HG03469 (cell line): ENCODE results near the gene BDH1.

Experiments used
- ATAC-seq: cut with Tn5 transposase; IDR thresholded peaks from one replicate; pipeline ENCODE4 v1.9.1; 2021; ENCODE audit warnings: mild to moderate bottlenecking, moderate library complexity, moderate number of reproducible peaks; ENCODE audit not compliant: unreplicated experiment

Gene BDH1

DNA sequence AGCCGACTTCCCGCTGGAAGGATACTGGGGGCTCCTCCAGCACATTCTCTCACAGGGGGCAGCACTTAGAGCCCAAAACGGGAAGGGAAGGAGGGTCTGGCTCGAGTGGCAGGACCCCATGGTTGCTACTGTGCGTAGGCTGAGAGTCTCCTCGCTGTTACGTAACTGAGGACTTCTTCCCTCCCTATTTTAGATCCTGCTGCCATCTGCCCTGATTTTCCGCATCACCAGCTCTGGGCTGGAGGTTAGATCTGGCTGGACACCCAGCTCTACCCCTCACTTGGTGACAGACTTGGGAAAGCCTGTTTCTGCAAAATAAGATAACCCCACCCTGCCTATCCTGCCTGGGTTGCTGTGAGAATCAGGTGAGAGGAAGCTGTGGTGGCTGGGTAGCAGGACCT is 47.7 kb downstream of the BDH1 start:
- no peak for ATAC-seq

DNA sequence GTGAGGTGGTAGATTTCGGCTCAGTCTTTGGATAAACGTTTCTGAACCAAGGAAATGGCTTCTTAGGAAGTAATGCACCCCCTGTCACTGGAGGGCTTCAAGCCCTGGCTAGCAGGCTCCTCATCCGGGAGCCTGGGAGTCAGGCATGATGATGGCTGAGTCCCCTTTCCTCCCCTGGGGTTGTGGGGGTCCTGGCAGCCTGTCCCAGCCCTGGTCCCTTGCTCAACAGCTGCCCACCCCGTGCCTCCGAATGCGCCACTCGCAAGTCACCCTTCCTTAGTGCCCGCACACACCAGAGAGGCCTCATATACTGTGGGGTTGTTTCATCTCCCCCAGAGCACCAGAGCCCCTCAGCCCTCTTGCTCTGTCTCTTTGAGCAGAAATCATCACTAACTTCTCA is 48.2 kb downstream of the BDH1 start:
- ATAC-seq: no peak

DNA sequence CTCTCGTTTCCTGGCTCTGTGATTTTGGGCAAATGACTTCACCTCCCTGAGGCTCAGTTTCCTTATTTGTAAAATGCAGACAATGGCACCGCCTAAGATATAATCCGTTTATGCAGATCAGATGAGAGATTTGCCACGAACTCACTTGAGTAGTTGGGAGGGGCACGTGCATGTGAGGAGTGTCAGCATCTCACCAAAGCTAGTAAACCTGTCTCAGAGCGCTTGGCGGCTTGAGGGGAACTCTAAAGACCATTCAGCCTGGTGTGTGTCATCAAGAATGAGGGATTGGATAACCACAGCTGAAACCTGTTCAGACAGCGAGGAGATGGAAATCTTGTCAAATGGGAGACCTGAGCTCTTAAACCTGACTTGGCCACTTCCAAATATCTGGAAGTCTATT is 48.7 kb downstream of the BDH1 start:
- no peak for ATAC-seq

DNA sequence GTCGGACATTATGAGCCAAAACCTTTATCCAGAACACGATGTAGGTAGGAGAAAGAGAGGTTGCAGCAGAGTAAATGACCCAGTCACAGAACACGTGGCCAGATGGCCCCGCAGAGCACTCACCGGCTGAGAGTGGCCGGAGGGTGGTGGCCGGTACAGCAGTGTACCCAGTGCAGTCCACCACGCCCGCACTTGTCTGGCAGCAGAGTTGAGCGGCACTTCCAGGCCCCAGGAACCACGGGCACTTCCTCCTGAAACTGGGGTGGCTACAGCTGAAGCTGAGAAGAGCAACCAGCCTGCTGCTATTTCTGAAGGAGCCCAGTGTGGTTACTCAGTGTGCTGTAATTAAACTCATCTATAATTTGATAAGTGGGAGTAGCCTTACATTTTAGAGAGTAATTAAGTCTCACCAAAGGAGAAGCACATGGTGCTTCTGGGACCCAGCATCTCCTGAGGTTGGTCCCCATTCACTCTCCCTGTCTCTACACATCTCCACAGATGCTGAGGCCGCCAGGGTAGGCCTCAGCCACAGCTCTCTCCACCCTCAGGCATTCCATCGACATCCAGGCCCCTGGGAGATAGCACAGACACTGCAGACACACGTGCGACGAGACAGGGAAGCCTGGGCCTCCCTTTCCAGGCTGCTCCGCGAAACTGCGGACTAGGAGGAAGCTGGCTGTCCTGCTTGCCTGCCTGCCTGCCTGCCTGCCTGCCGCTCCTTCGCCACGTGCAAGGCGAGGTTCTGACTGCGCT is 49.8 kb downstream of the BDH1 start:
- no peak for ATAC-seq

DNA sequence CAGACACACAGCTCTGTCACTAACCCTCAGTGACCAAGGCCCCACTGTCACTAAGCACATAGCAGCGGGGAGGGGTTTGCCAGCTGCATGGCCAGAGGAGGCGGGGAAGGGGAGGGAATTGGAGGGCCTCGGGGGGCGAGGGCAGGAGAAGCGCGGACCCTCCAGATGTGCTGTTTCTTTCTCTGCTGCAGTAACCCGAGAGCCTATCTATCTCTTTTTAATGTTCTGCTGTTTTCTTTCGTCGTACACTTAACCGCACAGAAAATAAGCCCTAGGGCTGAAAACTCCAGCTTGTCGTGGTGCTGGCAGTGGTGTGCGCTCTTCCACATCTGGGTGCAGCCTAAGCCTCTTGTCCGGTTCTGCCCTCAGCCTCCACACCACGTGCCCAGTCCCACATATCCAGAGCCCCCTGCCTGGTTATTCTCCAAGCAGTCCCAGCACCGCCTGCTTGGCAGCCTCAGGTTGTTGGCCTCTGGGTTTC is 51.1 kb downstream of the BDH1 start:
- ATAC-seq: no peak

DNA sequence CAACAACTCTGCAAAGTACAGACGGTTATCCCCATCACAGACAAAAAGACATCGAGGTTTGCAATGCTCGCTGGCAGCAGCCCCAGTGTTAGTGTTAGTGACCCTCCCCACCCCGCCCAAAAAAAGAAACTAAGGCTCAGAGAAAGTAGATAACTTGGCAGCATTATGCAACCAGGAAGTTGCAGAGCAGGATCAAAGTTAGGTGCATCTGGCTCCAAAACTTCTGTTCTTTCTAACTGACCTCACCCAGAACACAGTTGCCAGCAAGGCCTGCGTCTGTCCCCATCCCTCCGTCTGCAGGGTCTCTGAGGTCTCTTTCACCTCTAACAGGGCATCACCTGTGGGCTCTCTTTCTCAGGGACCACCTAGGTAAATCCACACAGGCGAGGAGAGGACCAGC is 51.5 kb downstream of the BDH1 start:
- no peak for ATAC-seq

DNA sequence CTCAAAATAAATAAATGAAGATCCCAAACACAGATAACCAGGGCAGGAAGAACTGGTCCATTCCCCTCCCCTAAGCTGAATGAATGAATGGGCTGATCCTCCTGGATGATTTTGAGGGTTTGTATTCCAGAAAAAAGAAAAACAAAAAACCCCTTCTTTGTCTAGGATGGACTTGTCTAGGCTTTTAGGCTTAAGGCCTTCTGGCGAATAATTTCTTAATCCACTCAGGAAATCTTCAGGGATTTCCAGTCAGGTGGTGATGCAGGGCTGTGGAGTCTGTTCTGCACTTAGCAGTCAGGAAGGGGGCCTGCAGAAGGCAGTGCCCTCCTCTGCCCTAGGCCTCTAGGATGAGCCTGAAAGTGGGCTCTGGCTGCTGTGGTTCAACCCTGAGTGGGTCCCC is 52.1 kb downstream of the BDH1 start:
- no peak for ATAC-seq

DNA sequence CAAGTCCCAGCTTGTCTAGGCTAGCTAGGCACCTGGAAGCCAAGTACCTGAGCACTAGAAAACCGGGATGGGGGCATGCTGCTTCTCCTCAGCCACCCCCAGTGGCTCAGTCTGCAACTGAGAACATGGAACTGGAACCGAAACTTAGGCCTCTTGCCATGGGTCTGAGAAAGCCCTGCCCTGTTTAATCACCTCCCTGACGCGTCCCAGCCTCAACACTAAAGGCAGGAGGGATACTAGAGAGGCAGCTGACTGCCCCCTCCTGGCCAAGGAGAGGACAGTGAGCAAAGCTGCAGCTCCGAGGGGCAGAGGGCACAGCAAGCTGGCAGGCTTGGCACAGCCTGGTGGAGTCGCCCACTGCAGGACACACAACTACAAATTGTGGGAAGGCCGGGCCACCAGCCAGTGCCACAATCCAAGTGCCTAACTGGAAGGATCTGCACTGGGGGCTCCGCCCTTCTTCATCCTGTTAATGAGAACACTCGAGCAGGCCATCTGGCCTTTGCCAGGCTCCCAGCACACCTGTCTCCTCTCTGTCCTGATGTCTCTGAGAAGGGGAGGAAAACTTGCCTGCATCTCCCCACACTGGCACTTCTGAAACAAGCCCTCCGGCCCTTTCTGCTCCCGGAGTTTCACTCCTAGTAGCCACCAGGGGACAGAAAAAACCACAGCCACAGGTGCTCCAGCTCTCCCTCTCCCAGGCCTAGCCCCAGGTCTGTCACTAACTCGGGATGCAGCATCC is 53.7 kb downstream of the BDH1 start:
- no peak for ATAC-seq

DNA sequence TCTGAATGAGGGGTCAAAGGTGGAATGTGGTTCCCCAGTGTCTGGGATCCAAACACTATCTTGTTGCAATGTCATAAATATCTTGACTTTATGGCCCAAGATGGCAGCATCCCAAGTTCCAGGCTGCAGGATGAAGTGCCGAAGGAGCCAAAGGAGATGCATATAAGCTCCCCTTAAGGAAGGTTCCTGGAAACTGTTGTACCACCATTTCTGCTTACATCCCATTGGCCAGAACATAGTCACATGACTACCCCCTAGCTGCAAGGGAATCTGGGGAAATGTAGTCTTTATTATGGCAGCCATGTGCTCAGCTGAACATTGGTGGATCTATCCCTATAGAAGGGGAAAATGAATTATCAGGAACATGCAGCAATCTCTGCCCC is 54.3 kb downstream of the BDH1 start:
- no peak for ATAC-seq

DNA sequence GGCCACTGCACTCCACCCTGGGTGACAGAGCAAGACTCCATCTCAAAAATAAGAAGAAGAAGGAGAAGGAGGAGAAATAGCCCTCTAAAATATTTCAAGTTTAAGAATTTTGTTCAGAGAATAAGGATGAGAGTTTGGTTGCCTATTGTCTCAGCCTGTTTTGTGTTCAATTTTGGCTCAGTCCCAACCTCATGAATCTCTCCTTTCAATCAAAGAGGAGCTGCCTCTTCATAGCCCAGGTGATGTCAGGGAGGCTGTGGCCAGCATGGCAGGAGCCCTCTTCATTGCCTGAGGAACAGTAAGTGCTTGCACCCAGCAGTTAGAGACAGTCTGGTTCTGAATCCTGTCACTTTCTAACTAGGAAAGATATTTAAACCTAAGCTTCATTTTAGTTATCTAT is 55.0 kb downstream of the BDH1 start:
- ATAC-seq: no peak

DNA sequence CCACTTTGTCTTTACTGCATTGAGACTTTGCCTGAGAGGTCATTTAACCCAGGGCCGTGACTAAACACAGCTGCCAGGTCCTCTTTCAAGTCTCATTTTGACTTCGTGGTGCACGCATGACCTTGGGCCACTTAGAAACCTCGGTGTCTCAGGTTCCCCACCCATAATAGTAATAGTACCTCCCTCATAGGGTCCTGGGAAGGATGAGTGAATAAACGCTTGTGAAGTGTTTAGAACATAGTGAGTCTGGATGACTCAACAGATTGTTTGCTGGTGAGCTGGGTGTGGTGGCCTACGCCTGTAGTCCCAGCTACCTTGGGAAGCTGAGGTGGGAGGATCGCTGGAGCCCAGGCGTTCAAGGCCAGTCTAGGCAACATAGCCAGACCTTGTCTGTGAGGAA is 56.3 kb downstream of the BDH1 start:
- no peak for ATAC-seq

DNA sequence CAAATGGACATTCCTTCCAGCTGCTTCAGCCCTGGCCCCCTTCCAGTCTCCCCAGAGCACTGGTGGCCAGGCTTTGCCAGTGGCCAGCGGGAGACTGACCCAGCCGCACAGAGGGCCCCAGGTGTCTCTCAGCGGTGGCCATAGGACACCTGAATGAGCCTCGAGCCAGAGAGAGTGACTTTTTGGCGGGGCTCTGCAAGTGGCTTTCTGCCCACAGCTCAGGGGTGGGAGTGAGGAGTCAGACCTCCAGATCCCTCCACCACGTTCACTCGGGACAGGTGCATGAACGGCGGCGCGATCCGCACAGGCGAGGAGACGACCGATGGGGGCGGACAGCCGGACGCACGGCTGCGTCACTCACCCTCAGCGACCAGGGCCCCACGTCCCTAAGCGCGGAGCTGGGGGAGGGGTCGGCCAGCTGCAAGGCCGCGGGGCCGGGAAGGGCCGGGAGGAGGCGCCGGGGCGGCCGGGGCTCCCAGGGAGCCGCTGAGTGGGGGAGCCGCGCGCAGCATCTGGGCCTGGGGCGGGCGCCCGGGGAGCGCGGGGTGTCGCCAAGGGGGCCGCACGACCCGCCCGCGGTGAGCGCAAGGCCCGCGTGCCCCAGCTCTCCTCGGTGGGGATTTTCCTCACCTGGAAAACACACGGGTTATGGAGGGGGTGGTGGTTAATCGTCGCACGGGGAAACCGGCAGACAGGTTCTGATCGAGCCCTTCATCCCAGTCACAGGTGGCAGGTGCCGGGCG is 57.1 kb downstream of the BDH1 start:
- no peak for ATAC-seq

DNA sequence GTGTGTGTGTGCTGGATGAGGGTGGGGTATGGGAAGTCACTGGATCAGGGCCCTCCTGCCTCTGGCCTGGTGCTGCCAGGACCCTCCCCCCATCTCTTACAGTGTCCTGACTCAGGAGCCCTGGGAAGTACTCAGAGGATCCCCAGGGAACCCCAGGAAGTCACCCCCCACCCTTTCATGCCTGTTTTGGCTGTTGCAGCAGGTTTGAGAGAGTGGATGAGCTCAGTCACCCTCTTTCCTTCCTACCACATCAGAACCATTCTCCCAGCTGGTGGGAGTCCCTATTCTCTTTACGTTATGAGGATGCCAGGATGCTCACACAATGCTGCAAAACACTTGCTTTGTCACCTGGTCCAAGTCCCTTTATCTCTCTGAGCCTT is 59.0 kb downstream of the BDH1 start:
- ATAC-seq: no peak

DNA sequence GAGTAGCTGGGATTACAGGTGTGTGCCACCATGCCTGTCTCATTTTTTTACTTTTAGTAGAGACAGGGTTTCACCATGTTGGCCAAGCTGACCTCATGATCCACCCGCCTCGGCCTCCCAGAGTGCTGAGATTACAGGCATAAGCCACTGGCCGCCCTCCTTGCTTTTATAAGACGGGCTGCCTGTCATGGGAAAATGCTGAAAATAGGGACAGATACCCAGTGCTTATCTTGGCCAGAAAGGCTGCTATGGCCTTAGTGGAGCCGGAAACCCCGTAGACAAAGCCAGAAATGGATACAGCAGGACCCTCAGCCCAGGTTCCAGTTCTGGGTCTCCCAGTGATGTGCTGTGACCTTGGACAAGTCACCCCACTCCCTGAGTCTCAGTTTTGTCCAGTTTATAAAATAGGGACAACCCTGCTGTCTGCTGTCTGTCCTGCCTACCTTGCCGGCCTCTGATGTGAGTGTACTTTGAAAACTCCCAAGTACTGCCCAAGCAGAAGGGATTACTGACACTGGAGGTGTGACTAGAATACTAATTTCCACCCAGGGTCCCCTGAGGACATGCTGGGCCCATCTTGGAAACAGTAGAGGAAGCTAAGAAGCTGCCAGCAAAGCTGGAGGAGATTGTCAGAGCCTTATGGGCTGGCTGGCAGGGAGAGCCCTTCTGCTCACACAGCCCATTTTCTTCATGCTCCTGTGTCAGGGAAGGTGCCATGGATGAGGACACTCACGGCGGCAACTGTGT is 59.6 kb downstream of the BDH1 start:
- no peak for ATAC-seq

DNA sequence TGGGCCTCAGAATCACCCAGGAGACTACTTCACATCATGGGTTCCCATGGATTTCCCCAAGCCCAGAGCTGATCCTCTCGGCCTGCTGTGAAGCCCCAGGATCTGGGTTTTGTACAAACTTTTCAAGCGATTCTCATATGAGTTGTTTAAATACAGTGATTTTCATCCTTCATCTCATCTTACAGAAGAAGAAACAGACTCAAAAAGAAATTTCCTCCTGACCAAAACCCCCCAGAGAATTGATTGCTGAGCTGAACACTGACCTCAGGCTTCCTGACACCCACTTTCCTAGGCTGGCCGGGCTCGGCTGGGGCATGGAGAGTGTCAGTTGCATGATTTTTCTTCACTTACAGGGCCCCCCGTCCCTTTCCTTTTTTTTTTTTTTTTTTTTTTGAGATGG is 60.3 kb downstream of the BDH1 start:
- no peak for ATAC-seq

DNA sequence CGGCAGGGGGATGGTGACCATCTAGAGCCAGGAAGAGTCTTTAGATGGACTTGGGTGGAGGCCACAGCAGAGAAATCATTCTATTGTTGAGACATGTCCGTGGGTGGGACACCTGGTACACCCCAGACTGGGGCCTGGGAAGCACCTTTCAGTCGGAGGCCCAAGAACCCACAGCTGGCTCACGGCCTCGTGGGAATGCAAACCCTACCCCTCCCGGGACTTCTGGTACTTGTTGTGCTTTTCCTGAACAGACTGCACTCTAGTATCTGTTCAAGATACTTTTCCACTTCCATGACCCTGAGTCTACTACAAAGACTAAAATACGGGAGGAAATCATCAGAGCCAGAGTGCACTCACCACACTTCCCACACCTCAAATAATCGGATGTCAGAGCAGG is 60.7 kb downstream of the BDH1 start:
- no peak for ATAC-seq

DNA sequence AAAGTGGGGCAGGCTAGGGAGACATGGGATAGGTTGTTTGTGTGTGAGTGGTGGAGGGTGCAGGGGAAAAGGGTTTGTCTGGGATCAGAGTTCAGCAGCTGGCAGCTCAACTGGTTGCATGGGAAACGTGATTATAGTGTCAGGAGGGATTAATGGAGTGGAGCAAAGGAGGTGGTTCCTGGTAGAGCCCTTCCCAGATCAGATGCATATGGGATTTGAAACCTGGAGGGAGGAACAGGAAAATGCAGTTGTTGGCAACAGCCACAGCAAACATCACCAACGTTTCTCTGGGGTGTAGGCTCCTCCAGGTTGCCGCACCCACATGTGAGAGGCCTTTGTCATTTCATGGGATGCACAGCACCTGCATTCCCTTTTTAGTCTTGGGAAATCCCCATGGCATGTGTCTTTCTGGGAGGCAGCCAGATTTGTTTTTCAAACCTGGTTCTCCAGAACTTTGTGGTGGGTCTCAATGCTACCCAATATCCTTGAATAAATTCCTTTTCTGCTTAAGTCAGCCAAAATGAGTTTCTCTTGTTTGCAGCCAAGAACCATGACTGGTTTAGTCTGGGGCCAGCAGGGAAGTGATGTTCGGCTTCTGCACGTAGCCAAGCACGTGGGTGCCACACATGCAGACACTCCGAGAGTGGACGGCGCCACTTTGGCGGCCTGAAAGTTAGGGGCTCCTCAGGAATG is 61.3 kb downstream of the BDH1 start:
- no peak for ATAC-seq

DNA sequence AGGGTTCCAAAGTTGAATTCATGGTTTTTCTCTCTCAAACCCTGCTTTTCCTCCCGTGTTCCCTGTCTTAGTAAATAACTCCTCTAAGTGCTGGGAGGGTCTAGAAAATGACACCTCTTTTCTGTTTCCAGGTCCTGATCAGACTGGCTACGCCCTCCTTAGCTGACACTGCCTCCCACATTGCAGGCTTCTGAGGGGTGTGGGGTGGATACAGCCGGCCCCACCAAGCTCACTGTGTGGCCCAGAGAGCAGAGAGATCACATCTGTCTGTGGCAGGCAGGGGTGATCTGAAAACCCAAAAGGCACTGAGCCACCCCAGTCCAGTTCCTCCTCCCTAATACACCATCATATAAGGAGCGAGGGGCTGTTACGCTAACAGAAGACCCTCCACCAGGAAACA is 62.7 kb downstream of the BDH1 start:
- ATAC-seq: no peak

DNA sequence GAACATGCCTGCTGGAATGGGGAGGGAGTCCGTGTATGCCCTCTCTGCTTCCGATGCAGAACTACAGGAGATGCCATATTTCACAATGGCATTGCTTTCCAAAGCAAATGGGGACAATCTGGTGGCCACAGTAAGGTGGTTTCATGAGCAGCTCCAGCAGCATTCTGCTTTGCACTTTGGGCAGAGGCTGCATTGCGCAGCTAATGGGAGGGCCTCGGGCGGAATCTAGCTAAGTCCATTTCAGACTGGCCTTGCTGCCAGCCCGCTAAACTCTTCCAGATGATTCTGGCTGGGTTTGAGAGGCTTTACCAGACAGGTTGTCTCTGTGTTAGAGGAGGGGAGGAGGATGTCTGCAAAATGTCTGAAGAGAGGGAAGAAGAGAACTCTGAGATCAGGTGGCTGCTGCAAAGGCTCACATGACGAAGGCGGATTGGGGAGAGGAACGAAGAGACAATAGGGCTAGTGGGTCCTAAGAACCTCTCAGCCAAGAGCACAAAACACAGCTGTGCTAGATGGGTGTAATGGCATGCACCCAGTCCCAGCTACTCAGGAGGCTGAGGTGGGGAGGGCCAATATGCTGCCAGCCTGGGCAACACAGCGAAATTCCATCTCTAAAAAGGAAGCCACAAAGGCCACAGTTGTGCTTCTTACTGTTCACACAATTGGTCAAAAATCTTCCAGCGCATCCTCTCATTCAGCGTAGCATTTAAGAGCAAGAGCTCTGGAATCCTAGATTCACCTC is 63.7 kb downstream of the BDH1 start:
- no peak for ATAC-seq

DNA sequence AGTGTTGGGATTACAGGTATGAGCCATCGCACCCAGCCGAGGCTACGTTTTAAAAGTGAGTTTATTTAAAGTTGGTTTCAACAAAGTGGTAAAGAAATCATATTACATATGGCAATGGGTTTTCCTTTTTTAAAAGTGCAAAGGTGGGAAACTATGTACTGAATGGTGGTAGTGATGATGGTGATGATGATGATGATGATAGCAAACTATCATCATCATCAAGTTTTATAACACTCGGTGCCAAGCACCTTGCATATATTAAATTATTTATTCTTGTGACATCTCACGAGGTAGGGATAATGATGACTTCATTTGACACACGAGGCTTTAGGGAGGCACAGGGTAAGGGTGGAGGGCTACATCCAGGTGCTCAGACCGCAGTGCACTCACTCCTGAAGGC is 64.3 kb downstream of the BDH1 start:
- no peak for ATAC-seq
